SK-N-SH treated with all-trans-retinoic acid at 6 μM for 48 hours (cell line): ENCODE measurements around the gene CALN1.

Source experiments
- ATAC-seq: fragments of 200-7000 bp; cut with Tn5 transposase; 3 replicates; pipeline ENCODE4 v1.9.1; 2020; ENCODE audit warnings: mild to moderate bottlenecking, moderate library complexity
- ARNTL ChIP-seq: fragments of 450-650 bp; formaldehyde crosslinking; IDR thresholded peaks from 2 replicates; pipeline ENCODE4 v1.5.0; 2020; ENCODE audit warnings: low read depth, mild to moderate bottlenecking, moderate library complexity, borderline replicate concordance
- BACH2 ChIP-seq: fragments of 250-450 bp; sonication (Bioruptor Pico); IDR thresholded peaks from 2 replicates; pipeline ENCODE4 v1.9.0; 2021; ENCODE audit warnings: mild to moderate bottlenecking, borderline replicate concordance
- CREB5 ChIP-seq: fragments of 250-450 bp; sonication (Bioruptor Pico); IDR thresholded peaks from 2 replicates; pipeline ENCODE4 v1.5.1; 2020; ENCODE audit warnings: low read depth, mild to moderate bottlenecking, moderate library complexity
- CSDC2 ChIP-seq: fragments of 250-450 bp; sonication (Bioruptor Pico); IDR thresholded peaks from 2 replicates; pipeline ENCODE4 v1.5.0; 2020; ENCODE audit warnings: mild to moderate bottlenecking, moderate library complexity
- CSRNP3 ChIP-seq: fragments of 250-450 bp; sonication (Bioruptor Pico); IDR thresholded peaks from 2 replicates; pipeline ENCODE4 v1.5.1; 2021; ENCODE audit warnings: mild to moderate bottlenecking, moderate library complexity
- ESRRG ChIP-seq: fragments of 250-450 bp; sonication (Bioruptor Pico); IDR thresholded peaks from 2 replicates; pipeline ENCODE4 v1.6.1; 2021; ENCODE audit warnings: mild to moderate bottlenecking
- GLIS3 ChIP-seq: fragments of 250-450 bp; sonication (Bioruptor Pico); IDR thresholded peaks from 2 replicates; pipeline ENCODE4 v1.5.0; 2020; ENCODE audit warnings: mild to moderate bottlenecking, moderate library complexity
- ISL1 ChIP-seq: fragments of 250-450 bp; sonication (Bioruptor Pico); IDR thresholded peaks from 2 replicates; pipeline ENCODE4 v2.1.2; 2022; ENCODE audit warnings: mild to moderate bottlenecking, moderate library complexity
- OSR1 ChIP-seq: fragments of 250-450 bp; sonication (Bioruptor Pico); IDR thresholded peaks from 2 replicates; pipeline ENCODE4 v1.8.0; 2022; ENCODE audit warnings: moderate library complexity, mild to moderate bottlenecking, inconsistent platforms
- POU6F1 ChIP-seq: fragments of 250-450 bp; sonication (Bioruptor Pico); IDR thresholded peaks from 2 replicates; pipeline ENCODE4 v1.8.0; 2021; ENCODE audit warnings: low read depth, mild to moderate bottlenecking, moderate library complexity, borderline replicate concordance
- PPARA ChIP-seq: fragments of 250-450 bp; sonication (Bioruptor Pico); IDR thresholded peaks from 2 replicates; pipeline ENCODE4 v1.5.0; 2020; ENCODE audit warnings: mild to moderate bottlenecking, borderline replicate concordance
- RARB ChIP-seq: fragments of 250-450 bp; sonication (Bioruptor Pico); IDR thresholded peaks from 2 replicates; pipeline ENCODE4 v1.8.0; 2021; ENCODE audit warnings: mild to moderate bottlenecking, moderate library complexity
- SNAI2 ChIP-seq: fragments of 250-450 bp; sonication (Bioruptor Pico); IDR thresholded peaks from 2 replicates; pipeline ENCODE4 v1.5.0; 2020; ENCODE audit warnings: mild to moderate bottlenecking, moderate library complexity
- TCF4 ChIP-seq: fragments of 250-450 bp; sonication (Bioruptor Pico); IDR thresholded peaks from 2 replicates; pipeline ENCODE4 v1.8.0; 2021; ENCODE audit warnings: mild to moderate bottlenecking, moderate library complexity, borderline replicate concordance
- TOX ChIP-seq: fragments of 250-450 bp; sonication (Bioruptor Pico); IDR thresholded peaks from 2 replicates; pipeline ENCODE4 v1.8.0; 2021; ENCODE audit warnings: mild to moderate bottlenecking, moderate library complexity, borderline replicate concordance
- TSHZ2 ChIP-seq: fragments of 250-450 bp; sonication (Bioruptor Pico); IDR thresholded peaks from 2 replicates; pipeline ENCODE4 v1.5.0; 2020; ENCODE audit warnings: mild to moderate bottlenecking, moderate library complexity
- ZC3H10 ChIP-seq: fragments of 250-450 bp; sonication (Bioruptor Pico); IDR thresholded peaks from 2 replicates; pipeline ENCODE4 v1.5.1; 2021; ENCODE audit warnings: mild to moderate bottlenecking, moderate library complexity
- ZFP3 ChIP-seq: fragments of 250-450 bp; sonication (Bioruptor Pico); IDR thresholded peaks from 2 replicates; pipeline ENCODE4 v1.5.0; 2020; ENCODE audit warnings: mild to moderate bottlenecking, moderate library complexity
- ZFP30 ChIP-seq: fragments of 450-650 bp; formaldehyde crosslinking; IDR thresholded peaks from 2 replicates; pipeline ENCODE4 v1.5.0; 2022; ENCODE audit warnings: mild to moderate bottlenecking, moderate library complexity
- ZNF565 ChIP-seq: fragments of 450-650 bp; formaldehyde crosslinking; conservative IDR thresholded peaks from 2 replicates; pipeline ENCODE4 v1.5.0; 2020; ENCODE audit warnings: low read depth, mild to moderate bottlenecking, moderate library complexity
- ZNF70 ChIP-seq: fragments of 450-650 bp; formaldehyde crosslinking; IDR thresholded peaks from 2 replicates; pipeline ENCODE4 v1.5.0; 2020; ENCODE audit warnings: mild to moderate bottlenecking, moderate library complexity
- ZNF8 ChIP-seq: fragments of 450-650 bp; formaldehyde crosslinking; IDR thresholded peaks from 2 replicates; pipeline ENCODE4 v1.5.0; 2020; ENCODE audit warnings: mild to moderate bottlenecking, moderate library complexity
- TF ChIP-seq, protein P1 (sequence below): fragments of 250-450 bp; sonication (Bioruptor Pico); IDR thresholded peaks from 2 replicates; pipeline ENCODE4 v1.8.0; 2020; ENCODE audit warnings: mild to moderate bottlenecking, moderate library complexity, borderline replicate concordance

The CALN1 gene

DNA sequence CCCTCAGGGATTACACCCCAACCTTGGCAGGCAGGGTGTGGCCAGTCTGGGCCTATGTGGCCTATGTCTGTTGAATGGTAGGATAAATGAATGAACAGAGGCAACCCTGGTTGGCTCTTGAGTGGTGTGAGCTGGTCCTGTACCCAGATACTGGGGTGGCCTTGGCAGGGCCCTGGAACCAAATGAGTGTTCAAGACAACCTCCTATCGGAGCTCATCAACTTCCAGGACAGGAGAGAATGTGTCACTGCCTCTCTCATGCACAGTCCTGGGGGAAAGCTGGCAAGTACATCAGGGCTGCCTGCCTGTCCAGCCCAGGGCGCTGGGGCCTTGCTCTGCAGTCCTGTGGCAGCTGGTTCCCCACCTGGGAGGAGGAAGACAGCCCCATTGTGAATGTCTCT is 271.6 kb downstream of the CALN1 start:
- TF ChIP-seq ARNTL = no peak
- no peak for TF ChIP-seq ZNF565 (CRISPR knock-in tag)
- no peak for TF ChIP-seq ZNF8
- TF ChIP-seq OSR1 (CRISPR knock-in tag) = no peak
- no peak for TF ChIP-seq RARB (CRISPR knock-in tag)
- no peak for TF ChIP-seq CREB5 (CRISPR knock-in tag)
- TF ChIP-seq ZC3H10 (CRISPR knock-in tag) = no peak
- TF ChIP-seq PPARA (CRISPR knock-in tag) = no peak
- no peak for TF ChIP-seq TOX (CRISPR knock-in tag)
- TF ChIP-seq CSDC2 (CRISPR knock-in tag) = no peak
- TF ChIP-seq ISL1 = no peak
- TF ChIP-seq, protein P1, sequence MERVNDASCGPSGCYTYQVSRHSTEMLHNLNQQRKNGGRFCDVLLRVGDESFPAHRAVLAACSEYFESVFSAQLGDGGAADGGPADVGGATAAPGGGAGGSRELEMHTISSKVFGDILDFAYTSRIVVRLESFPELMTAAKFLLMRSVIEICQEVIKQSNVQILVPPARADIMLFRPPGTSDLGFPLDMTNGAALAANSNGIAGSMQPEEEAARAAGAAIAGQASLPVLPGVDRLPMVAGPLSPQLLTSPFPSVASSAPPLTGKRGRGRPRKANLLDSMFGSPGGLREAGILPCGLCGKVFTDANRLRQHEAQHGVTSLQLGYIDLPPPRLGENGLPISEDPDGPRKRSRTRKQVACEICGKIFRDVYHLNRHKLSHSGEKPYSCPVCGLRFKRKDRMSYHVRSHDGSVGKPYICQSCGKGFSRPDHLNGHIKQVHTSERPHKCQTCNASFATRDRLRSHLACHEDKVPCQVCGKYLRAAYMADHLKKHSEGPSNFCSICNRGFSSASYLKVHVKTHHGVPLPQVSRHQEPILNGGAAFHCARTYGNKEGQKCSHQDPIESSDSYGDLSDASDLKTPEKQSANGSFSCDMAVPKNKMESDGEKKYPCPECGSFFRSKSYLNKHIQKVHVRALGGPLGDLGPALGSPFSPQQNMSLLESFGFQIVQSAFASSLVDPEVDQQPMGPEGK (CRISPR knock-in tag) = no peak
- TF ChIP-seq CSRNP3 (CRISPR knock-in tag) = no peak
- TF ChIP-seq ZFP3 (CRISPR knock-in tag) = no peak
- TF ChIP-seq TSHZ2 (CRISPR knock-in tag) = no peak
- TF ChIP-seq POU6F1 (CRISPR knock-in tag) = no peak
- TF ChIP-seq ZFP30 = no peak
- no peak for TF ChIP-seq SNAI2
- TF ChIP-seq ZNF70 = no peak
- TF ChIP-seq, all 23 proteins: peak for 0
- no peak for ATAC-seq

DNA sequence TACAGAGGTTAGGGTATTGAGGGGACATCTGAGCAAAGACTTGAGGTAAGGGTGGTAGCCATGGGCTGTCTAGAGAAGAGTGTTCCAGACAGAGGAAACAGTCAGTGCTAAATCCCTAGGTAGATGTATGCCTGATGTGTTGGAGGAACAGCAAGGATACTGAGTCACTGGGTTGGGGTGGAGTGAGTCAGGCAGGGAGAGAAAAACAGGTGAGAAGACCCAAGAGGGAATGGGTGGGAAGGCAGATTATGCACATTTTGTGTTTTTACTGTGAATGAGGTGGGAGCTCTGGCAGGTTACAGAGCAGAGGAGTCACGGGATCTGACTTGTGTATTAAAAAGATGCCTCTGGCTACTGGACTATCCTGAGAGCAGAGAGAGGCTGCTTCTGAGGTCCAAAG is 285.0 kb downstream of the CALN1 start:
- ATAC-seq = no peak
- no peak for TF ChIP-seq ISL1
- TF ChIP-seq ZNF70 = no peak
- TF ChIP-seq ZNF8 = no peak
- TF ChIP-seq GLIS3 (CRISPR knock-in tag) = no peak
- no peak for TF ChIP-seq ARNTL
- TF ChIP-seq ZFP30 = no peak
- TF ChIP-seq CSDC2 (CRISPR knock-in tag) = no peak
- no peak for TF ChIP-seq BACH2 (CRISPR knock-in tag)
- TF ChIP-seq ZFP3 (CRISPR knock-in tag) = no peak
- no peak for TF ChIP-seq OSR1 (CRISPR knock-in tag)
- no peak for TF ChIP-seq SNAI2
- TF ChIP-seq, protein P1 (CRISPR knock-in tag) = no peak
- TF ChIP-seq CREB5 (CRISPR knock-in tag) = no peak
- TF ChIP-seq CSRNP3 (CRISPR knock-in tag) = no peak
- no peak for TF ChIP-seq ZNF565 (CRISPR knock-in tag)
- TF ChIP-seq PPARA (CRISPR knock-in tag) = no peak
- no peak for TF ChIP-seq TCF4
- no peak for TF ChIP-seq RARB (CRISPR knock-in tag)
- no peak for TF ChIP-seq ESRRG (CRISPR knock-in tag)
